SK-N-SH (cell line): ENCODE results near the gene POLR2C. TPM values are rescaled to one million over a fixed set of nuclear protein-coding genes. Genes with fewer than 3 reads are reported as not detected.

Source experiments
- CTCF ChIA-PET: fragments of 300-600, 350-600 bp; formaldehyde crosslinking; extraction: SDS; loops from one replicate; lab custom pipeline; 2021; lab: Yijun Ruan, JAX
- POLR2A ChIA-PET: fragments of 350-600 bp; sonication (Branson Sonifier 250); formaldehyde crosslinking; extraction: SDS; loops from one replicate; lab custom pipeline; 2020; ENCODE audit warnings: antibody characterized with exemption, inconsistent platforms; lab: Yijun Ruan, JAX
- DNase-seq: peaks from one replicate; pipeline ENCODE4 v3.0.0; 2012
- H2AFZ ChIP-seq: fragments of 200-600 bp; sonication (generic); 2 replicates; pipeline ENCODE4 v1.8.1; 2016; ENCODE audit warnings: antibody characterized with exemption, mild to moderate bottlenecking, low read depth
- H3F3A ChIP-seq: fragments of 200-600 bp; sonication (generic); replicated peaks from 2 replicates; pipeline ENCODE3; 2016; ENCODE audit warnings: antibody characterized with exemption, mild to moderate bottlenecking; ENCODE audit not compliant: insufficient read depth
- H3K27ac ChIP-seq, 2 experiments: fragments of 200-500 bp in 1 of 2; fragments of 200-600 bp in 1 of 2; sonication (Bioruptor generic) in 1 of 2; sonication (generic), shearing (Covaris generic) in 1 of 2; 2 replicates each; pipeline versions ENCODE4 v1.5.1 to v1.6.1; 2014 to 2016; ENCODE audit warnings: low read depth in 2 of 2, inconsistent platforms in 1 of 2, low read length in 1 of 2, mild to moderate bottlenecking in 1 of 2, mixed read lengths in 1 of 2
- H3K27me3 ChIP-seq: fragments of 200-600 bp; sonication (generic), shearing (Covaris generic); 2 replicates; pipeline ENCODE4 v1.6.1; 2016; ENCODE audit warnings: mixed run types; ENCODE audit not compliant: insufficient read depth
- H3K36me3 ChIP-seq, 2 experiments: fragments of 200-500 bp in 1 of 2; fragments of 200-600 bp in 1 of 2; sonication (Bioruptor generic) in 1 of 2; sonication (generic) in 1 of 2; replicated peaks in 1 of 2; 2 replicates each; pipeline versions ENCODE3 to v1.5.1; 2014 to 2016; ENCODE audit warnings: low read length in 1 of 2, mild to moderate bottlenecking in 1 of 2; ENCODE audit not compliant: insufficient read depth in 2 of 2, control insufficient read depth in 1 of 2
- H3K4me1 ChIP-seq, 2 experiments: fragments of 200-500 bp in 1 of 2; fragments of 200-600 bp in 1 of 2; sonication (Bioruptor generic) in 1 of 2; sonication (generic), shearing (Covaris generic) in 1 of 2; 2 replicates each; pipeline versions ENCODE4 v1.5.1 to v1.6.1; 2014 to 2016; ENCODE audit warnings: low read depth in 1 of 2, low read length in 1 of 2, mixed run types in 1 of 2; ENCODE audit not compliant: insufficient read depth in 2 of 2, control insufficient read depth in 1 of 2
- H3K4me2 ChIP-seq: fragments of 200-600 bp; sonication (generic), shearing (Covaris generic); 2 replicates; pipeline ENCODE4 v1.6.1; 2017; ENCODE audit warnings: mixed run types
- H3K4me3 ChIP-seq, 2 experiments: fragments of 200-500 bp in 1 of 2; fragments of 200-600 bp in 1 of 2; sonication (Bioruptor generic) in 1 of 2; sonication (generic), shearing (Covaris generic) in 1 of 2; 2 replicates each; pipeline versions ENCODE4 v1.5.1 to v1.8.1; 2014 to 2016; ENCODE audit warnings: low read depth in 2 of 2, inconsistent platforms in 1 of 2, low read length in 1 of 2, mild to moderate bottlenecking in 1 of 2, mixed read lengths in 1 of 2, moderate library complexity in 1 of 2
- H3K79me2 ChIP-seq: fragments of 200-600 bp; sonication (generic); 2 replicates; pipeline ENCODE4 v1.8.1; 2017; ENCODE audit warnings: mild to moderate bottlenecking; ENCODE audit not compliant: insufficient read depth
- H3K9ac ChIP-seq: fragments of 200-600 bp; sonication (generic); 2 replicates; pipeline ENCODE4 v1.6.1; 2017; ENCODE audit warnings: mixed run types
- H3K9me2 ChIP-seq: fragments of 200-600 bp; sonication (generic); 2 replicates; pipeline ENCODE4 v1.6.1; 2017; ENCODE audit warnings: mixed run types
- H3K9me3 ChIP-seq: fragments of 200-600 bp; sonication (generic); 2 replicates; pipeline ENCODE4 v1.6.1; 2017; ENCODE audit warnings: mixed run types, mild to moderate bottlenecking, moderate library complexity
- H4K20me1 ChIP-seq: fragments of 200-600 bp; sonication (generic); 2 replicates; pipeline ENCODE4 v1.6.1; 2017; ENCODE audit warnings: mild to moderate bottlenecking, mixed run types; ENCODE audit not compliant: insufficient read depth
- CTCF ChIP-seq: fragments of 200-600 bp; sonication (generic); IDR thresholded peaks from 2 replicates; pipeline ENCODE4 v1.6.1; 2017; ENCODE audit warnings: antibody characterized with exemption, mild to moderate bottlenecking, moderate library complexity
- ELF1 ChIP-seq: IDR thresholded peaks from 2 replicates; pipeline ENCODE4 v1.4.0; 2012
- EP300 ChIP-seq, 2 experiments: IDR thresholded peaks; 2 replicates each; pipeline versions ENCODE4 v1.4.0 to v1.6.1; 2012; ENCODE audit warnings: borderline replicate concordance in 1 of 2, low read depth in 1 of 2, low read length in 1 of 2
- FOXJ3 ChIP-seq: sonication (generic); formaldehyde crosslinking; IDR thresholded peaks from 2 replicates; pipeline ENCODE4 v1.5.1; 2020; ENCODE audit warnings: mild to moderate bottlenecking, missing genetic modification reagents
- FOXM1 ChIP-seq: IDR thresholded peaks from 2 replicates; pipeline ENCODE4 v1.4.0; 2012; ENCODE audit warnings: low read depth, mild to moderate bottlenecking
- IRF3 ChIP-seq: fragments of 150-350 bp; IDR thresholded peaks from 2 replicates; pipeline ENCODE4 v1.6.1; 2016; ENCODE audit warnings: mild to moderate bottlenecking, low read depth, low read length
- JUND ChIP-seq: IDR thresholded peaks from 2 replicates; pipeline ENCODE4 v1.4.0; 2012
- MEF2A ChIP-seq: IDR thresholded peaks from 2 replicates; pipeline ENCODE4 v1.4.0; 2012; ENCODE audit warnings: low read depth, borderline replicate concordance
- MXI1 ChIP-seq: IDR thresholded peaks from 2 replicates; pipeline ENCODE4 v1.6.1; 2012; ENCODE audit warnings: mild to moderate bottlenecking, low read depth, low read length, improper control_type of control experiment
- NFIC ChIP-seq: IDR thresholded peaks from 2 replicates; pipeline ENCODE4 v1.4.0; 2012; ENCODE audit warnings: borderline replicate concordance
- PBX3 ChIP-seq: IDR thresholded peaks from 2 replicates; pipeline ENCODE4; 2012
- RAD21 ChIP-seq: IDR thresholded peaks from 2 replicates; pipeline ENCODE4 v1.6.1; 2012; ENCODE audit warnings: mild to moderate bottlenecking, low read length
- RCOR1 ChIP-seq: fragments of 150-350 bp; IDR thresholded peaks from 2 replicates; pipeline ENCODE4 v1.6.1; 2017; ENCODE audit warnings: antibody characterized with exemption, low read length
- REST ChIP-seq: IDR thresholded peaks from 2 replicates; pipeline ENCODE4 v1.6.1; 2012; ENCODE audit warnings: mild to moderate bottlenecking, low read depth, low read length, moderate library complexity
- SIN3A ChIP-seq: IDR thresholded peaks from 2 replicates; pipeline ENCODE4 v1.6.1; 2012; ENCODE audit warnings: low read depth, mild to moderate bottlenecking, low read length, moderate library complexity, borderline replicate concordance
- USF1 ChIP-seq: IDR thresholded peaks from 2 replicates; pipeline ENCODE4 v1.4.0; 2012; ENCODE audit warnings: low read depth, borderline replicate concordance
- WGBS: methylation state at CpG from one replicate; pipeline ENCODE4 v1.1.6; 2017; ENCODE audit warnings: low lambda C conversion rate; 5-methylcytosine and 5-hydroxymethylcytosine counted together
- polyA plus RNA-seq, 3 experiments: library from polyadenylated mRNA; depleted of rRNA; stranded (reverse); fragments of >200 nt; gene quantifications; 2 replicates each; pipeline ENCODE4 v1.2.3, GENCODE V29; 2012

POLR2C gene
- polyA plus RNA-seq, 1 of the 3 experiments (the other 2 are of a cell fraction) = 160 TPM

- Histone ChIP-seq H3K27ac (peak overlapping the region in 1 of 2 experiments; percentile 90; a peak in 2 of 4 replicates), H3K27me3 (no peaks in the 10 kb centered on the region), H3K9me3 (no peaks in the 10 kb centered on the region), H3K9ac (no peak overlapping the region), H2AFZ (no peak overlapping the region), H3K9me2 (no peaks in the 10 kb centered on the region), H3F3A (peaks cover 5% of the 10 kb centered on the region), H3K36me3 (peaks cover 0 to 22% of the 10 kb centered on the region in 2 experiments), H3K4me2 (no peak overlapping the region), H3K4me3 (no peak overlapping the region; a peak in 1 of 4 replicates), H3K79me2 (peaks cover 7% of the 10 kb centered on the region; the same call in 1 of the 2 replicates), H4K20me1 (0 out of 2 replicates have a peak, but pooled peaks cover 6% of the 10 kb centered on the region), H3K4me1 (peaks cover 14 to 86% of the 10 kb centered on the region in 2 experiments; a peak in 3 of 4 replicates)
- ChIA-PET CTCF (interaction anchor here (1.2 to 21.0 kb wide), 3 partner anchors 14 to 49 kb away, joined by 4 to 354 read pairs (median 58); partner anchors contain the start of gene POLR2C), POLR2A (no interaction called here)
- no peak for TF ChIP-seq IRF3
- no peak for TF ChIP-seq RAD21
- TF ChIP-seq EP300 (IDR thresholded peaks at IDR 0.05; ENCODE audit: borderline replicate concordance in 1 of 2, low read depth in 1 of 2, low read length in 1 of 2) = no peak
- TF ChIP-seq CTCF = no peak
- no peak for TF ChIP-seq NFIC
- TF ChIP-seq MEF2A = no peak
- TF ChIP-seq FOXJ3 = no peak
- TF ChIP-seq JUND = no peak
- no peak for TF ChIP-seq PBX3
- no peak for TF ChIP-seq REST
- no peak for TF ChIP-seq ELF1
- no peak for TF ChIP-seq FOXM1
- TF ChIP-seq USF1 = no peak
- no peak for TF ChIP-seq MXI1
- TF ChIP-seq SIN3A = no peak
- TF ChIP-seq RCOR1 = no peak
- peak; percentile 30 for DNase-seq
- 72% methylated on average over 8 of the region's 9 CpGs for WGBS
Observed at GRCh38 chr16:57477531-57478202, 15.2 kb downstream of the POLR2C start.
